Neural cell (in vitro differentiated cells): ENCODE results near the gene ERMARD. TPM values are rescaled to one million over a fixed set of nuclear protein-coding genes. Genes with fewer than 3 reads are reported as not detected.

Experiments
- H2AFZ ChIP-seq: fragments of 200-600, 300-800 bp; sonication (generic), shearing (Covaris generic); 2 replicates; pipeline ENCODE4 v1.6.0; 2014; ENCODE audit warnings: low read depth, mild to moderate bottlenecking, antibody characterized with exemption, low read length, moderate library complexity
- H3F3A ChIP-seq: fragments of 200-600 bp; shearing (Covaris generic); 2 replicates; pipeline ENCODE4 v1.6.1; 2016; ENCODE audit warnings: mild to moderate bottlenecking, moderate library complexity, mixed read lengths, antibody characterized with exemption, low read length; ENCODE audit not compliant: insufficient read depth, poor library complexity, severe bottlenecking
- H3K27ac ChIP-seq: fragments of 200-600, 300-800 bp; sonication (generic), shearing (Covaris generic); 2 replicates; pipeline ENCODE4 v1.5.1; 2014; ENCODE audit warnings: mild to moderate bottlenecking, low read length, moderate library complexity
- H3K27me3 ChIP-seq: fragments of 300-800, 200-600 bp; sonication (generic), shearing (Covaris generic); 2 replicates; pipeline ENCODE4 v1.6.0; 2014; ENCODE audit warnings: mild to moderate bottlenecking, low read depth, low read length, moderate library complexity; ENCODE audit not compliant: insufficient read depth
- H3K36me3 ChIP-seq: fragments of 300-800, 200-600 bp; sonication (generic), shearing (Covaris generic); 2 replicates; pipeline ENCODE4 v1.5.1; 2014; ENCODE audit warnings: mild to moderate bottlenecking, antibody characterized with exemption, low read length, moderate library complexity; ENCODE audit not compliant: insufficient read depth
- H3K4me2 ChIP-seq: fragments of 300-800, 200-600 bp; sonication (generic), shearing (Covaris generic); 2 replicates; pipeline ENCODE4 v1.6.0; 2014; ENCODE audit warnings: mild to moderate bottlenecking, low read length
- H3K4me3 ChIP-seq: fragments of 300-800, 200-600 bp; sonication (generic), shearing (Covaris generic); 2 replicates; pipeline ENCODE4 v1.5.1; 2014; ENCODE audit warnings: mild to moderate bottlenecking, low read length, moderate library complexity
- H3K79me2 ChIP-seq: fragments of 200-600 bp; shearing (Covaris generic); replicated peaks from 2 replicates; pipeline ENCODE4 v1.6.0; 2014; ENCODE audit warnings: mild to moderate bottlenecking, low read length, moderate library complexity; ENCODE audit not compliant: insufficient read depth
- H3K9ac ChIP-seq: fragments of 300-800, 200-600 bp; sonication (generic), shearing (Covaris generic); 2 replicates; pipeline ENCODE4 v1.6.1; 2016; ENCODE audit warnings: mild to moderate bottlenecking, low read length, mixed read lengths
- H3K9me2 ChIP-seq: fragments of 200-600 bp; shearing (Covaris generic); 2 replicates; pipeline ENCODE4 v1.6.1; 2016; ENCODE audit warnings: mild to moderate bottlenecking, low read length, mixed read lengths; ENCODE audit not compliant: insufficient read depth
- H3K9me3 ChIP-seq: fragments of 200-600, 300-800 bp; sonication (generic), shearing (Covaris generic); 2 replicates; pipeline ENCODE4 v1.6.1; 2016; ENCODE audit warnings: mild to moderate bottlenecking, mixed run types, low read length, moderate library complexity, mixed read lengths
- H4K20me1 ChIP-seq: fragments of 200-600 bp; shearing (Covaris generic); 2 replicates; pipeline ENCODE4 v1.6.1; 2016; ENCODE audit warnings: mild to moderate bottlenecking, mixed run types; ENCODE audit not compliant: insufficient read depth
- CTCF ChIP-seq: fragments of 450-650 bp; IDR thresholded peaks from 2 replicates; pipeline ENCODE4 v1.5.1; 2014; ENCODE audit warnings: antibody characterized with exemption, mild to moderate bottlenecking, moderate library complexity; ENCODE audit not compliant: poor library complexity, severe bottlenecking
- EP300 ChIP-seq: fragments of 450-650 bp; conservative IDR thresholded peaks from 2 replicates; pipeline ENCODE4 v1.6.1; 2014; ENCODE audit warnings: antibody characterized with exemption, mild to moderate bottlenecking, moderate library complexity; ENCODE audit not compliant: poor library complexity, severe bottlenecking
- EZH2 ChIP-seq: fragments of 200-600, 300-800 bp; shearing (Covaris generic), sonication (generic); IDR thresholded peaks from 2 replicates; pipeline ENCODE4 v1.6.1; 2014; ENCODE audit warnings: antibody characterized with exemption, low read length, borderline replicate concordance, mild to moderate bottlenecking; ENCODE audit not compliant: insufficient read depth, poor library complexity, severe bottlenecking
- MXI1 ChIP-seq: fragments of 450-650 bp; conservative IDR thresholded peaks from 2 replicates; pipeline ENCODE4 v1.6.1; 2014; ENCODE audit warnings: antibody characterized with exemption, mild to moderate bottlenecking; ENCODE audit not compliant: poor library complexity, severe bottlenecking
- POLR2AphosphoS5 ChIP-seq: IDR thresholded peaks from 2 replicates; pipeline ENCODE4 v1.6.1; 2012
- RAD21 ChIP-seq: fragments of 450-650 bp; conservative IDR thresholded peaks from 2 replicates; pipeline ENCODE4 v1.6.1; 2014; ENCODE audit warnings: antibody characterized with exemption, mild to moderate bottlenecking, moderate library complexity
- SMC3 ChIP-seq: fragments of 450-650 bp; conservative IDR thresholded peaks from 2 replicates; pipeline ENCODE4 v1.6.1; 2014; ENCODE audit warnings: antibody characterized with exemption, mild to moderate bottlenecking, moderate library complexity; ENCODE audit not compliant: poor library complexity
- TAF1 ChIP-seq: IDR thresholded peaks from 2 replicates; pipeline ENCODE4 v1.6.1; 2012; ENCODE audit warnings: low read depth
- polyA plus RNA-seq: library from polyadenylated mRNA; depleted of rRNA; stranded (reverse); fragments of >200 nt; gene quantifications from 2 replicates; pipeline ENCODE4 v1.2.3, GENCODE V29; 2014
- TF ChIP-seq, protein P1 (sequence below): IDR thresholded peaks from 2 replicates; pipeline ENCODE4 v1.6.1; 2012; ENCODE audit warnings: borderline replicate concordance

ERMARD gene
- polyA plus RNA-seq, 1 donor from 2014 or later: 51.2 TPM

- Histone ChIP-seq H3K79me2 (no peaks in the 10 kb centered on the region), H3K27ac (no peak overlapping the region), H3K9me2 (no peaks in the 10 kb centered on the region), H3K9ac (no peak overlapping the region), H3K4me3 (no peak overlapping the region), H2AFZ (no peak overlapping the region), H3K27me3 (no peaks in the 10 kb centered on the region), H3K36me3 (no peaks in the 10 kb centered on the region), H3F3A (no peaks in the 10 kb centered on the region), H4K20me1 (no peaks in the 10 kb centered on the region), H3K9me3 (no peaks in the 10 kb centered on the region), H3K4me2 (no peak overlapping the region)
- TF ChIP-seq, protein P1, sequence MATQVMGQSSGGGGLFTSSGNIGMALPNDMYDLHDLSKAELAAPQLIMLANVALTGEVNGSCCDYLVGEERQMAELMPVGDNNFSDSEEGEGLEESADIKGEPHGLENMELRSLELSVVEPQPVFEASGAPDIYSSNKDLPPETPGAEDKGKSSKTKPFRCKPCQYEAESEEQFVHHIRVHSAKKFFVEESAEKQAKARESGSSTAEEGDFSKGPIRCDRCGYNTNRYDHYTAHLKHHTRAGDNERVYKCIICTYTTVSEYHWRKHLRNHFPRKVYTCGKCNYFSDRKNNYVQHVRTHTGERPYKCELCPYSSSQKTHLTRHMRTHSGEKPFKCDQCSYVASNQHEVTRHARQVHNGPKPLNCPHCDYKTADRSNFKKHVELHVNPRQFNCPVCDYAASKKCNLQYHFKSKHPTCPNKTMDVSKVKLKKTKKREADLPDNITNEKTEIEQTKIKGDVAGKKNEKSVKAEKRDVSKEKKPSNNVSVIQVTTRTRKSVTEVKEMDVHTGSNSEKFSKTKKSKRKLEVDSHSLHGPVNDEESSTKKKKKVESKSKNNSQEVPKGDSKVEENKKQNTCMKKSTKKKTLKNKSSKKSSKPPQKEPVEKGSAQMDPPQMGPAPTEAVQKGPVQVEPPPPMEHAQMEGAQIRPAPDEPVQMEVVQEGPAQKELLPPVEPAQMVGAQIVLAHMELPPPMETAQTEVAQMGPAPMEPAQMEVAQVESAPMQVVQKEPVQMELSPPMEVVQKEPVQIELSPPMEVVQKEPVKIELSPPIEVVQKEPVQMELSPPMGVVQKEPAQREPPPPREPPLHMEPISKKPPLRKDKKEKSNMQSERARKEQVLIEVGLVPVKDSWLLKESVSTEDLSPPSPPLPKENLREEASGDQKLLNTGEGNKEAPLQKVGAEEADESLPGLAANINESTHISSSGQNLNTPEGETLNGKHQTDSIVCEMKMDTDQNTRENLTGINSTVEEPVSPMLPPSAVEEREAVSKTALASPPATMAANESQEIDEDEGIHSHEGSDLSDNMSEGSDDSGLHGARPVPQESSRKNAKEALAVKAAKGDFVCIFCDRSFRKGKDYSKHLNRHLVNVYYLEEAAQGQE: no peak
- TF ChIP-seq POLR2AphosphoS5: no peak
- TF ChIP-seq RAD21: no peak
- no peak for TF ChIP-seq TAF1
- TF ChIP-seq EZH2: no peak
- no peak for TF ChIP-seq MXI1
- TF ChIP-seq SMC3: no peak
- TF ChIP-seq CTCF: no peak
Measured at GRCh38 chr6:169804427-169804826, 53.0 kb downstream of the ERMARD start.

- Histone ChIP-seq H4K20me1 (no peaks in the 10 kb centered on the region), H3K9ac (no peak overlapping the region), H3K9me2 (no peaks in the 10 kb centered on the region), H3K27me3 (no peaks in the 10 kb centered on the region), H3F3A (no peaks in the 10 kb centered on the region), H2AFZ (no peak overlapping the region), H3K4me3 (no peak overlapping the region), H3K36me3 (no peaks in the 10 kb centered on the region), H3K27ac (no peak overlapping the region), H3K4me2 (no peak overlapping the region), H3K9me3 (no peaks in the 10 kb centered on the region), H3K79me2 (no peaks in the 10 kb centered on the region)
- no peak for TF ChIP-seq EZH2
- no peak for TF ChIP-seq SMC3
- TF ChIP-seq, protein P1: no peak
- no peak for TF ChIP-seq POLR2AphosphoS5
- TF ChIP-seq CTCF: no peak
- TF ChIP-seq TAF1: no peak
- no peak for TF ChIP-seq EP300
- no peak for TF ChIP-seq MXI1
- TF ChIP-seq RAD21: no peak
Measured at GRCh38 chr6:169805242-169805838, 53.9 kb downstream of the ERMARD start.
